Upper lobe of left lung (tissue), 6 donors: ENCODE measurements around the gene JAKMIP2. TPM values are rescaled to one million over a fixed set of nuclear protein-coding genes. Genes with fewer than 3 reads are reported as not detected.

Experiments used
- ATAC-seq, 2 donors: fragments of 200-7000 bp; cut with Tn5 transposase; one replicate each; pipeline ENCODE4 v1.9.1; 2022; ENCODE audit warnings: mild to moderate bottlenecking in 2 of 2, moderate library complexity in 2 of 2; ENCODE audit not compliant: low FRiP score in 2 of 2
- DNase-seq, 2 donors: peaks; one replicate each; pipeline ENCODE4 v3.0.0-alpha.2; 2019 to 2020
- H3K27ac ChIP-seq, 4 donors: fragments of 200-600 bp; sonication (generic); one replicate each; pipeline ENCODE4 v1.5.1; 2016 to 2019
- H3K27me3 ChIP-seq, 4 donors: fragments of 200-600 bp; sonication (generic); one replicate each; pipeline ENCODE4 v1.5.1; 2017 to 2019
- H3K36me3 ChIP-seq, 4 donors: fragments of 200-600 bp; sonication (generic); one replicate each; pipeline ENCODE4 v1.5.1; 2016 to 2019
- H3K4me1 ChIP-seq, 4 donors: fragments of 200-600 bp; sonication (generic); one replicate each; pipeline ENCODE4 v1.5.1; 2018 to 2019
- H3K4me3 ChIP-seq, 4 donors: fragments of 200-600 bp; sonication (generic); one replicate each; pipeline ENCODE4 v1.5.1; 2017 to 2019; ENCODE audit warnings: mild to moderate bottlenecking in 2 of 4, moderate library complexity in 1 of 4
- H3K9me3 ChIP-seq, 4 donors: fragments of 200-600 bp; sonication (generic); one replicate each; pipeline ENCODE4 v1.5.1; 2018 to 2019
- EP300 ChIP-seq, 4 donors: sonication (generic); formaldehyde crosslinking; IDR thresholded peaks; one replicate each; pipeline ENCODE4 v1.5.1; 2017; ENCODE audit warnings: antibody characterized with exemption in 4 of 4, control low read depth in 2 of 4
- POLR2A ChIP-seq, 4 donors: fragments of 450-650 bp; IDR thresholded peaks; one replicate each; pipeline ENCODE4 v1.5.1; 2016 to 2017; ENCODE audit warnings: antibody characterized with exemption in 4 of 4, mild to moderate bottlenecking in 2 of 4
- POLR2AphosphoS5 ChIP-seq, 2 donors: sonication (generic); formaldehyde crosslinking; IDR thresholded peaks; one replicate each; pipeline ENCODE4 v1.5.1; 2017; ENCODE audit warnings: antibody characterized with exemption in 2 of 2
- WGBS, 2 donors: methylation state at CpG; one replicate each; pipeline ENCODE4 v1.1.5; 2017 to 2018; 5-methylcytosine and 5-hydroxymethylcytosine counted together
- total RNA-seq, 6 donors: library from RNA; depleted of rRNA in 4 of 6; stranded (reverse); fragments of >200 nt in 4 of 6; gene quantifications; one replicate each; pipeline versions ENCODE4 v1.1.0 to v1.2.1, GENCODE V29; 2016 to 2021
- TF ChIP-seq, protein P1 (sequence below), 6 experiments: fragments of 450-650 bp in 4 of 6; fragments of 200-600 bp in 2 of 6; sonication (generic) in 2 of 6; IDR thresholded peaks; one replicate each; pipeline ENCODE4 v1.5.1; 2016 to 2019; ENCODE audit warnings: antibody characterized with exemption in 6 of 6
- donor health status: DM: no; HTN: no; CAD: no; lungs with moderate emphysema.
- donor health status: DM: no; HTN: yes; CAD: no; lungs with severe emphysema.

The JAKMIP2 gene
- total RNA-seq, 6 donors from 2014 or later, result 0.91 to 8.4 (median 6.0) TPM

DNA sequence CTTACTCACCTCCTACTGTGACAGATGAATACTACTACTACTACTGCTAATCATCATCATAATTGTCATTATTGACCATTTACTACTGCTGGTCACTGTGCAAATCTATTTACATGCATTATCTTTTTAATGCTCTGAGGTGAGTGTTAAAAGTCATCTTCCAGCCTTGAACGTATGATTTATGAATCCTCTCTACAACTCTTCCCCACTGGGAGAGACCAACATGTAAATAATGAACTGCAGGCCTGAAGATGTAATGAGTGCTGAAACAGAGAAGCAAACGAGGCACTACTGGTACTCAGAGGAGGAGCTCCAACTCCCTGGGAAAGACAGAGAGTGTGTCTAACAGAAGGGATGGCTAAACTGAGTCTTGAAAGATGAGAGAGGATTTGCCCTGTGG is 95.4 kb downstream of the JAKMIP2 start:
- ATAC-seq (no peak), DNase-seq (no peak)
- Histone ChIP-seq H3K9me3 (no peaks in the 10 kb centered on the region), H3K36me3 (no peaks in the 10 kb centered on the region), H3K27me3 (no peaks in the 10 kb centered on the region), H3K4me3 (no peak overlapping the region), H3K27ac (no peak overlapping the region), H3K4me1 (no peaks in the 10 kb centered on the region)
- no peak for TF ChIP-seq POLR2AphosphoS5 (IDR thresholded peaks at IDR 0.05)
- whole genome bisulfite sequencing, 2 donors, result 73 to 83% methylated on average over 2 of the region's 2 CpGs

DNA sequence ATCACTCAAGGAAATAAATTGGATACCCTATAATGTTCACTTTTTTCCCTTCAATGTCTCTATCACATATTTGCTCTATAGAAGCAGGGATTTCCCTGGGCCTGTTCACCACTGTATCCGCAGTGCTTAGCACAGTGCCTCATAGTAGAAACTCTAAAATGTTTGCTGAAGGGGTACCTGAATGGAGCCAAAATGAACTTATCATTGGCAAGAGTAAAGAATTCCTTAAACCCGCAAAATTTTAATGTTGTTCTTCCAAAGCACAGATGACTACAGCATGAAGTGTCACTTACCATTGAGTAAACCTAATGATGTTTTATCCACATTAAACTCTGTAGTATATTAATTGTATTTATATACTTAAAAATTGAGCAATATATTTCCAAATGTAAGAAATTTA is 96.1 kb downstream of the JAKMIP2 start:
- no peaks in the 10 kb centered on the region for H3K36me3 ChIP-seq
- TF ChIP-seq POLR2A (IDR thresholded peaks at IDR 0.05), result no peak
- TF ChIP-seq, protein P1, sequence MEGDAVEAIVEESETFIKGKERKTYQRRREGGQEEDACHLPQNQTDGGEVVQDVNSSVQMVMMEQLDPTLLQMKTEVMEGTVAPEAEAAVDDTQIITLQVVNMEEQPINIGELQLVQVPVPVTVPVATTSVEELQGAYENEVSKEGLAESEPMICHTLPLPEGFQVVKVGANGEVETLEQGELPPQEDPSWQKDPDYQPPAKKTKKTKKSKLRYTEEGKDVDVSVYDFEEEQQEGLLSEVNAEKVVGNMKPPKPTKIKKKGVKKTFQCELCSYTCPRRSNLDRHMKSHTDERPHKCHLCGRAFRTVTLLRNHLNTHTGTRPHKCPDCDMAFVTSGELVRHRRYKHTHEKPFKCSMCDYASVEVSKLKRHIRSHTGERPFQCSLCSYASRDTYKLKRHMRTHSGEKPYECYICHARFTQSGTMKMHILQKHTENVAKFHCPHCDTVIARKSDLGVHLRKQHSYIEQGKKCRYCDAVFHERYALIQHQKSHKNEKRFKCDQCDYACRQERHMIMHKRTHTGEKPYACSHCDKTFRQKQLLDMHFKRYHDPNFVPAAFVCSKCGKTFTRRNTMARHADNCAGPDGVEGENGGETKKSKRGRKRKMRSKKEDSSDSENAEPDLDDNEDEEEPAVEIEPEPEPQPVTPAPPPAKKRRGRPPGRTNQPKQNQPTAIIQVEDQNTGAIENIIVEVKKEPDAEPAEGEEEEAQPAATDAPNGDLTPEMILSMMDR (IDR thresholded peaks at IDR 0.05), result no peak
- TF ChIP-seq EP300 (IDR thresholded peaks at IDR 0.05), result no peak
- TF ChIP-seq POLR2AphosphoS5 (IDR thresholded peaks at IDR 0.05), result no peak
- H3K27ac ChIP-seq, result no peak overlapping the region
- WGBS, 2 donors, result 88 to 90% methylated on average over 2 of the region's 2 CpGs
- H3K27me3 ChIP-seq, result no peaks in the 10 kb centered on the region
- no peak overlapping the region for H3K4me3 ChIP-seq
- no peaks in the 10 kb centered on the region for H3K9me3 ChIP-seq
- no peak for DNase-seq
- no peak for ATAC-seq
- no peaks in the 10 kb centered on the region for H3K4me1 ChIP-seq

DNA sequence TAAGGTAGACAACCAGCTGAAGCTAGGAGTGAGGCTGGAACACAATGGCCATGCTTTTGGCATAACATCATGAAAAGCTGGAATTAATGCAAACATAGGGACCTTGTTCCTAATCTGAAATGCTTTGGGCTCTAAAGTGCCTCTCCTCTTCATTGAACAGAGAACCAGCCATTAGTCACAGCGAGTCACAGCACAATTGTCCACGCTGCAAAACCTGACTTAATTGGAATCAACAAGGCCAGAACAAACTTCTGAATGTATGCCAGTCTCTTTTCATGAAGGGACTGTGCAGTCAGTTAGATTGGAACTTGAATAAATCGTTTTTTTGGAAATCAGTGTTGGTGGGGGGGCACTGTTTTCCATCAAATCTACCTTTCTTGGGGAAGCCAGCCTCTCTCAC is 96.5 kb downstream of the JAKMIP2 start:
- H3K9me3 ChIP-seq, result no peaks in the 10 kb centered on the region
- TF ChIP-seq, protein P1 (IDR thresholded peaks at IDR 0.05), result no peak
- TF ChIP-seq POLR2A (IDR thresholded peaks at IDR 0.05) (no peak), POLR2AphosphoS5 (IDR thresholded peaks at IDR 0.05) (no peak), EP300 (IDR thresholded peaks at IDR 0.05) (no peak)
- H3K4me1 ChIP-seq, result no peaks in the 10 kb centered on the region
- H3K27ac ChIP-seq, result no peak overlapping the region
- DNase-seq (no peak), ATAC-seq (no peak)
- no peaks in the 10 kb centered on the region for H3K36me3 ChIP-seq
- H3K27me3 ChIP-seq, result no peaks in the 10 kb centered on the region
- no peak overlapping the region for H3K4me3 ChIP-seq
- 74 to 83% methylated on average over 3 of the region's 3 CpGs for WGBS, 2 donors

DNA sequence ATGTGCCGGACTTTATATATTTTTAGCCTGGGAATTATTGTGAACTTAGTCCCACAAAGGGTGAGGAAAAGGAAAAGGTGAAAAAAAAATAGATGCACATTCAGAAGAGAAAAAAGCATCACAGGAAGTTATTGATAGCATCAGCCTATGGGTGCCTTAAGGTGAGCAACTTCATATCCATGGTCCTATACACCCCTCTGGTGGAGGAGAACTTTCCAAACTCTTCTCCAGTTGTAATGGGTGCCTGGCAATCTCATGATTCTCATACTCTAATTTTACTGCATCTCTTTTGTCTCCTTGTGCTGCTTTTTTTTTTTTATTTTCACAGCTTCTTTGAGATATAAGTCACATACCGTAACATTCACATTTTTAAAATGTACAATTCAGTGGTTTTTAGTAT is 107.4 kb downstream of the JAKMIP2 start:
- WGBS, 2 donors, result 90 to 98% methylated on average over 2 of the region's 2 CpGs
- Histone ChIP-seq H3K4me1 (no peaks in the 10 kb centered on the region), H3K4me3 (no peak overlapping the region), H3K9me3 (no peaks in the 10 kb centered on the region), H3K36me3 (no peaks in the 10 kb centered on the region), H3K27ac (no peak overlapping the region), H3K27me3 (no peaks in the 10 kb centered on the region)
- ATAC-seq, result no peak
- no peak for DNase-seq
- TF ChIP-seq POLR2AphosphoS5 (IDR thresholded peaks at IDR 0.05) (no peak), POLR2A (IDR thresholded peaks at IDR 0.05) (no peak), EP300 (IDR thresholded peaks at IDR 0.05) (no peak)
- TF ChIP-seq, protein P1 (IDR thresholded peaks at IDR 0.05), result no peak

DNA sequence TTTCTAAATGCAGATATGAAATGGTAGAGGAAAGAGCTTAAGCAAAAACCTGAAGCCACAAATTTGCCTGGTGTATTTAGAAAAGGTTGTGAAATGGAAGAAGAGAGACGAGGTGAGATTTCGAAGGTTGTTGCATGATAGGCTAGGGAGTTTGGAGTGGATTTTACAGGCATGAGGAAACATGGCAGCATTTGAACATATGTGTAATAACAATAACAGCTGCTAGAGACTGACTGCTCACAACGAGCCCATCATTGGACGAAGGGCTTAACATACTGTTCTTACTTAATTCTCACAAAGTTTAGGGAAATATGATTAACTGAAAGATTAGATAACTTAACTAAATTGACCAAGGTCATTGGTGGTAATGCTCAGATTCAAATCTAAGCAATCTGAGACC is 108.1 kb downstream of the JAKMIP2 start:
- Histone ChIP-seq H3K27me3 (no peaks in the 10 kb centered on the region), H3K9me3 (no peaks in the 10 kb centered on the region), H3K27ac (no peak overlapping the region), H3K36me3 (no peaks in the 10 kb centered on the region), H3K4me1 (no peaks in the 10 kb centered on the region), H3K4me3 (no peak overlapping the region)
- ATAC-seq (no peak), DNase-seq (no peak)
- TF ChIP-seq, protein P1 (IDR thresholded peaks at IDR 0.05), result no peak
- TF ChIP-seq POLR2A (IDR thresholded peaks at IDR 0.05) (no peak), EP300 (IDR thresholded peaks at IDR 0.05) (no peak), POLR2AphosphoS5 (IDR thresholded peaks at IDR 0.05) (no peak)
- 82 to 83% methylated on average over 4 of the region's 4 CpGs for WGBS, 2 donors
